D721Med (cell line): ENCODE data around the gene TRPC6.

Experiments used
- DNase-seq: peaks from one replicate; pipeline ENCODE4 v3.0.0; 2011; ENCODE audit warnings: low spot score; ENCODE audit not compliant: insufficient read length
- FAIRE-seq: peaks from 2 replicates; lab custom pipeline; 2011; peaks lifted over from hg19 to GRCh38; lab: Jason Lieb, UNC
- CTCF ChIP-seq: IDR thresholded peaks from 2 replicates; pipeline ENCODE4 v1.5.1; 2012; ENCODE audit warnings: mild to moderate bottlenecking, control low read depth; ENCODE audit not compliant: insufficient read depth; ENCODE audit errors: missing control alignments

The TRPC6 gene

GRCh38 chr11:101428918-101429317, 154.9 kb downstream of the TRPC6 start:
- no peak for FAIRE-seq
- DNase-seq, result no peak
- peak; percentile 16 for TF ChIP-seq CTCF

- FAIRE-seq (no peak), DNase-seq (no peak)
- no peak for TF ChIP-seq CTCF
Observed at GRCh38 chr11:101407324-101407723, 176.5 kb downstream of the TRPC6 start.
